ENCODE data around the gene APLP1. TPM values are rescaled to one million over a fixed set of nuclear protein-coding genes. Genes with fewer than 3 reads are reported as not detected.

APLP1 gene
- total RNA-seq, 1 experiment from 2014 or later = 18.3 TPM

GRCh38 chr19:35846038-35846668 is 22.2 kb upstream of the APLP1 start:
- DNase-seq = peak; percentile 85
- Histone ChIP-seq H3K27me3 (ENCODE audit: control insufficient read depth, insufficient read depth, low read length) (peaks cover 63% of the 10 kb centered on the region), H3K4me3 (ENCODE audit: insufficient read depth, low read depth, low read length) (peak overlapping the region; percentile 43; the same call in 1 of the 2 replicates), H3K36me3 (replicated peaks; ENCODE audit: control insufficient read depth, insufficient read depth, low read length) (no peaks in the 10 kb centered on the region)

GRCh38 chr19:35847911-35848310 is 20.5 kb upstream of the APLP1 start:
- Histone ChIP-seq H3K4me3 (ENCODE audit: insufficient read depth, low read depth, low read length) (no peak overlapping the region), H3K36me3 (replicated peaks; ENCODE audit: control insufficient read depth, insufficient read depth, low read length) (no peaks in the 10 kb centered on the region), H3K27me3 (ENCODE audit: control insufficient read depth, insufficient read depth, low read length) (peaks cover 62% of the 10 kb centered on the region)
- DNase-seq = peak; percentile 43

GRCh38 chr19:35848486-35848885 is 19.9 kb upstream of the APLP1 start:
- DNase-seq = no peak
- Histone ChIP-seq H3K36me3 (replicated peaks; ENCODE audit: control insufficient read depth, insufficient read depth, low read length) (no peaks in the 10 kb centered on the region), H3K27me3 (ENCODE audit: control insufficient read depth, insufficient read depth, low read length) (peaks cover 60% of the 10 kb centered on the region), H3K4me3 (ENCODE audit: insufficient read depth, low read depth, low read length) (no peak overlapping the region)

- Histone ChIP-seq H3K27me3 (ENCODE audit: control insufficient read depth, insufficient read depth, low read length) (peaks cover 55% of the 10 kb centered on the region), H3K36me3 (replicated peaks; ENCODE audit: control insufficient read depth, insufficient read depth, low read length) (no peaks in the 10 kb centered on the region), H3K4me3 (ENCODE audit: insufficient read depth, low read depth, low read length) (no peak overlapping the region)
- peak; percentile 30 for DNase-seq
These were observed 19.4 kb upstream of the APLP1 start for GRCh38 chr19:35848919-35849505.

- H3K36me3 ChIP-seq (replicated peaks; ENCODE audit: control insufficient read depth, insufficient read depth, low read length) = no peaks in the 10 kb centered on the region
- peak overlapping the region; percentile 16; the same call in 1 of the 2 replicates for H3K4me3 ChIP-seq (ENCODE audit: insufficient read depth, low read depth, low read length)
- peaks cover 53% of the 10 kb centered on the region for H3K27me3 ChIP-seq (ENCODE audit: control insufficient read depth, insufficient read depth, low read length)
- peak; percentile 90 for DNase-seq
These were observed 17.0 kb upstream of the APLP1 start for GRCh38 chr19:35851213-35852028.

- Histone ChIP-seq H3K36me3 (replicated peaks; ENCODE audit: control insufficient read depth, insufficient read depth, low read length) (no peaks in the 10 kb centered on the region), H3K4me3 (ENCODE audit: insufficient read depth, low read depth, low read length) (peak within 1 kb of the TSS; percentile 16; the same call in 1 of the 2 replicates), H3K27me3 (ENCODE audit: control insufficient read depth, insufficient read depth, low read length) (peaks cover 61% of the 10 kb centered on the region)
- DNase-seq = peak; percentile 60
These were observed 16.2 kb upstream of the APLP1 start, which contains the start of gene NPHS1 for GRCh38 chr19:35852029-35852780. Gene NPHS1 (minus strand): TSS chr19:35852504. CDS start chr19:35851837, 667 bp downstream.

GRCh38 chr19:35853038-35853756 is 15.2 kb upstream of the APLP1 start:
- Histone ChIP-seq H3K36me3 (replicated peaks; ENCODE audit: control insufficient read depth, insufficient read depth, low read length) (no peaks in the 10 kb centered on the region), H3K4me3 (ENCODE audit: insufficient read depth, low read depth, low read length) (no peak overlapping the region), H3K27me3 (ENCODE audit: control insufficient read depth, insufficient read depth, low read length) (peaks cover 64% of the 10 kb centered on the region)
- no peak for DNase-seq

- Histone ChIP-seq H3K4me3 (ENCODE audit: insufficient read depth, low read depth, low read length) (peak within 1 kb of the TSS; percentile 61), H3K27me3 (ENCODE audit: control insufficient read depth, insufficient read depth, low read length) (peaks cover 78% of the 10 kb centered on the region), H3K36me3 (replicated peaks; ENCODE audit: control insufficient read depth, insufficient read depth, low read length) (no peaks in the 10 kb centered on the region)
- peak; percentile 95 for DNase-seq
These were observed 11.7 kb upstream of the APLP1 start, which contains the start of gene KIRREL2 for GRCh38 chr19:35856546-35857149. Gene KIRREL2 (plus strand): TSS chr19:35856911. CDS start chr19:35857120, 209 bp downstream.

GRCh38 chr19:35858311-35858710 is 10.1 kb upstream of the APLP1 start:
- DNase-seq = no peak
- no peak overlapping the region for H3K4me3 ChIP-seq (ENCODE audit: insufficient read depth, low read depth, low read length)
- peaks cover 82% of the 10 kb centered on the region for H3K27me3 ChIP-seq (ENCODE audit: control insufficient read depth, insufficient read depth, low read length)
- no peaks in the 10 kb centered on the region for H3K36me3 ChIP-seq (replicated peaks; ENCODE audit: control insufficient read depth, insufficient read depth, low read length)

- H3K4me3 ChIP-seq (ENCODE audit: insufficient read depth, low read depth, low read length) = no peak overlapping the region
- peaks cover 85% of the 10 kb centered on the region for H3K27me3 ChIP-seq (ENCODE audit: control insufficient read depth, insufficient read depth, low read length)
- no peak for DNase-seq
- no peaks in the 10 kb centered on the region for H3K36me3 ChIP-seq (replicated peaks; ENCODE audit: control insufficient read depth, insufficient read depth, low read length)
These were observed 9.0 kb upstream of the APLP1 start for GRCh38 chr19:35859414-35859813.

GRCh38 chr19:35860436-35860817 is 7.9 kb upstream of the APLP1 start:
- DNase-seq = peak; percentile 77
- H3K4me3 ChIP-seq (ENCODE audit: insufficient read depth, low read depth, low read length) = peak overlapping the region; percentile 47
- H3K36me3 ChIP-seq (replicated peaks; ENCODE audit: control insufficient read depth, insufficient read depth, low read length) = no peaks in the 10 kb centered on the region
- H3K27me3 ChIP-seq (ENCODE audit: control insufficient read depth, insufficient read depth, low read length) = peaks cover 81% of the 10 kb centered on the region

GRCh38 chr19:35860818-35861639 is 7.3 kb upstream of the APLP1 start:
- DNase-seq = peak; percentile 99
- H3K27me3 ChIP-seq (ENCODE audit: control insufficient read depth, insufficient read depth, low read length) = peaks cover 82% of the 10 kb centered on the region
- H3K36me3 ChIP-seq (replicated peaks; ENCODE audit: control insufficient read depth, insufficient read depth, low read length) = no peaks in the 10 kb centered on the region
- peak overlapping the region; percentile 47 for H3K4me3 ChIP-seq (ENCODE audit: insufficient read depth, low read depth, low read length)
